Endothelial cell of umbilical vein (primary cell): ENCODE measurements around the gene RGS4.

Source experiments
- EZH2 ChIP-seq: IDR thresholded peaks from 2 replicates; pipeline ENCODE4 v1.6.1; 2012; ENCODE audit warnings: borderline replicate concordance, low read depth, mild to moderate bottlenecking, moderate library complexity, low read length, inconsistent platforms; ENCODE audit not compliant: severe bottlenecking
- TF ChIP-seq, protein P1 (sequence below), 2 donors: IDR thresholded peaks; 1 replicate in 1 of 2; 2 replicates in 1 of 2; pipeline ENCODE4 v1.5.1; 2011; ENCODE audit warnings: low read length in 2 of 2, mild to moderate bottlenecking in 2 of 2, moderate library complexity in 2 of 2, control low read depth in 1 of 2, inconsistent platforms in 1 of 2, low read depth in 1 of 2; ENCODE audit not compliant: insufficient read depth in 1 of 2; ENCODE audit errors: extremely low read depth in 1 of 2

DNA sequence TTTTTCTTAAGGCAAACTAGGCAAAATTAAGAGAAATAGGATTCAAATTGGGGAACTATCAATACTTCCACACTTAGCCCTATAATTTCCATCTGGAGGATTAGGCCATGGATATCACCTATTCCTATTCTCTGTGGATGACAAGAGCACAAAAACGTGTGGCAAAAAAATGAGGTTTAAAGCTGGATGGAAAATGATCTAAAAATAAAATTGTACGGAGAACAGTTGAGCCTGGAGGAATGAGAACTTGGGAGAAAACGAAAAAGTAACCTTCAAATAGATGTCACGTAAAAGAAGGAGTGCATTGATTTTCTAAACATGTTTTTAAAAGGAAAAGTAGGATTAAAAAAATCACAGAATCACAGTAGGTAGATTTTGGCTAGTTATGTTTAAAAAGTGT is 55.7 kb downstream of the RGS4 start:
- no peak for TF ChIP-seq EZH2
- TF ChIP-seq, protein P1, sequence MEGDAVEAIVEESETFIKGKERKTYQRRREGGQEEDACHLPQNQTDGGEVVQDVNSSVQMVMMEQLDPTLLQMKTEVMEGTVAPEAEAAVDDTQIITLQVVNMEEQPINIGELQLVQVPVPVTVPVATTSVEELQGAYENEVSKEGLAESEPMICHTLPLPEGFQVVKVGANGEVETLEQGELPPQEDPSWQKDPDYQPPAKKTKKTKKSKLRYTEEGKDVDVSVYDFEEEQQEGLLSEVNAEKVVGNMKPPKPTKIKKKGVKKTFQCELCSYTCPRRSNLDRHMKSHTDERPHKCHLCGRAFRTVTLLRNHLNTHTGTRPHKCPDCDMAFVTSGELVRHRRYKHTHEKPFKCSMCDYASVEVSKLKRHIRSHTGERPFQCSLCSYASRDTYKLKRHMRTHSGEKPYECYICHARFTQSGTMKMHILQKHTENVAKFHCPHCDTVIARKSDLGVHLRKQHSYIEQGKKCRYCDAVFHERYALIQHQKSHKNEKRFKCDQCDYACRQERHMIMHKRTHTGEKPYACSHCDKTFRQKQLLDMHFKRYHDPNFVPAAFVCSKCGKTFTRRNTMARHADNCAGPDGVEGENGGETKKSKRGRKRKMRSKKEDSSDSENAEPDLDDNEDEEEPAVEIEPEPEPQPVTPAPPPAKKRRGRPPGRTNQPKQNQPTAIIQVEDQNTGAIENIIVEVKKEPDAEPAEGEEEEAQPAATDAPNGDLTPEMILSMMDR (IDR thresholded peaks at IDR 0.05; ENCODE audit: extremely low read depth in 1 of 2, insufficient read depth in 1 of 2, low read depth in 1 of 2, low read length in 2 of 2), result no peak
